ENCODE data around the gene CTBP2. TPM values are rescaled to one million over a fixed set of nuclear protein-coding genes. Genes with fewer than 3 reads are reported as not detected.
A peak's percentile ranks its signal among the peaks of the same experiment; 100 is the strongest.

Gene CTBP2
- total and polyA plus RNA-seq, 4 donors, result 19.2 to 80.6 (median 63.2) TPM

DNA sequence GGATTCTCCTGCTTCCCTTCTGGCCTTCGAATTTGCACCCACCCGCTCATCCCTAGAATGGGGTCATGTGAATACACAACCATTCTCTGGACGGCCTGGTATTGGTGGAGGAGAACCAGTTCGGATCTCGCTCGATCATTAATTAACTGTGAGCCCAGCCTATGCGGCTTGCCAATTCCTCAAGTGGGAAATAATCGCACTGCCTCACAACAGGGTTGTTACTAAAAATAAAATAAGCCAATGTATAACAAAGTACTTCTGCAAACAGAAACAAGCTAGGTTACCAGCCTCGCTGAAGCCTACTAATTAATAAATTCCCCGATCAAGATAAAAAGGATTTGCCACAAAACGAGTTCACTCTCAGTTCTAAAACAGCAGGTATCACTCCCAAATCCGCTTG is 16.2 kb downstream of the CTBP2 start:
- Histone ChIP-seq H3K9ac (ENCODE audit: insufficient read depth in 1 of 2, low read length in 2 of 2) (peak overlapping the region in 1 of 2 donors; percentile 13), H3K4me1 (ENCODE audit: control insufficient read depth in 5 of 5, insufficient read depth in 5 of 5, low read length in 5 of 5) (peaks cover 30 to 48% (median 37%) of the 10 kb centered on the region in 5 donors), H3K4me3 (no peak overlapping the region), H3K9me3 (ENCODE audit: control insufficient read depth in 4 of 4, insufficient read depth in 3 of 4, low read length in 3 of 4) (no peaks in the 10 kb centered on the region), H3K27ac (ENCODE audit: low read depth in 1 of 2, low read length in 1 of 2) (no peak overlapping the region), H3K27me3 (ENCODE audit: control insufficient read depth in 3 of 3, insufficient read depth in 3 of 3, low read length in 2 of 3) (no peaks in the 10 kb centered on the region), H3K36me3 (ENCODE audit: control insufficient read depth in 4 of 4, insufficient read depth in 4 of 4, low read length in 4 of 4) (peaks cover 0 to 13% (median 4%) of the 10 kb centered on the region in 4 donors)
- no peak for DNase-seq
- WGBS, 2 donors, result 29 to 36% methylated on average over 12 of the region's 12 CpGs
- TF ChIP-seq, protein P1, sequence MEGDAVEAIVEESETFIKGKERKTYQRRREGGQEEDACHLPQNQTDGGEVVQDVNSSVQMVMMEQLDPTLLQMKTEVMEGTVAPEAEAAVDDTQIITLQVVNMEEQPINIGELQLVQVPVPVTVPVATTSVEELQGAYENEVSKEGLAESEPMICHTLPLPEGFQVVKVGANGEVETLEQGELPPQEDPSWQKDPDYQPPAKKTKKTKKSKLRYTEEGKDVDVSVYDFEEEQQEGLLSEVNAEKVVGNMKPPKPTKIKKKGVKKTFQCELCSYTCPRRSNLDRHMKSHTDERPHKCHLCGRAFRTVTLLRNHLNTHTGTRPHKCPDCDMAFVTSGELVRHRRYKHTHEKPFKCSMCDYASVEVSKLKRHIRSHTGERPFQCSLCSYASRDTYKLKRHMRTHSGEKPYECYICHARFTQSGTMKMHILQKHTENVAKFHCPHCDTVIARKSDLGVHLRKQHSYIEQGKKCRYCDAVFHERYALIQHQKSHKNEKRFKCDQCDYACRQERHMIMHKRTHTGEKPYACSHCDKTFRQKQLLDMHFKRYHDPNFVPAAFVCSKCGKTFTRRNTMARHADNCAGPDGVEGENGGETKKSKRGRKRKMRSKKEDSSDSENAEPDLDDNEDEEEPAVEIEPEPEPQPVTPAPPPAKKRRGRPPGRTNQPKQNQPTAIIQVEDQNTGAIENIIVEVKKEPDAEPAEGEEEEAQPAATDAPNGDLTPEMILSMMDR (IDR thresholded peaks at IDR 0.05; ENCODE audit: control extremely low read depth, extremely low read depth), result no peak
- ATAC-seq (ENCODE audit: insufficient read depth, low FRiP score), result no peak

DNA sequence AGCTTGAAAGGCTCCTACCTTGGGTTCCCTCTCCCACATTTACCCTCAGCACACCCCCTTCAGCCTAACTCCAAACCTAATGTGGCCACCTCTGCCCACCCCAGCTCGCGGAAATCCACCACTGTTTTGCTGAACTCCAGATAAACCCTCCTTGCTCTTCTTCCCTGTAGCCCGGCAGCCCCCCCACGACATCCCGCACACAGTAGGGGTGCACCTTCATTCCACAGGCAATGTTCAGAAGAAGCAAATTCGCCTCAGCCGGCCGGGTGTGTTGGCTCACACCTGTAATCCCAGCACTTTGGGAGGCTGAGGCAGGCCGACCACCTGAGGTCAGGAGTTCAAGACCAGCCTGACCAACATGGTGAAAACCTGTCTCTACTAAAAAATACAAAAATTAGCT is 17.4 kb downstream of the CTBP2 start:
- H3K4me1 ChIP-seq (ENCODE audit: control insufficient read depth in 5 of 5, insufficient read depth in 5 of 5, low read length in 5 of 5), result peaks cover 22 to 43% (median 30%) of the 10 kb centered on the region in 5 donors
- no peak for DNase-seq

DNA sequence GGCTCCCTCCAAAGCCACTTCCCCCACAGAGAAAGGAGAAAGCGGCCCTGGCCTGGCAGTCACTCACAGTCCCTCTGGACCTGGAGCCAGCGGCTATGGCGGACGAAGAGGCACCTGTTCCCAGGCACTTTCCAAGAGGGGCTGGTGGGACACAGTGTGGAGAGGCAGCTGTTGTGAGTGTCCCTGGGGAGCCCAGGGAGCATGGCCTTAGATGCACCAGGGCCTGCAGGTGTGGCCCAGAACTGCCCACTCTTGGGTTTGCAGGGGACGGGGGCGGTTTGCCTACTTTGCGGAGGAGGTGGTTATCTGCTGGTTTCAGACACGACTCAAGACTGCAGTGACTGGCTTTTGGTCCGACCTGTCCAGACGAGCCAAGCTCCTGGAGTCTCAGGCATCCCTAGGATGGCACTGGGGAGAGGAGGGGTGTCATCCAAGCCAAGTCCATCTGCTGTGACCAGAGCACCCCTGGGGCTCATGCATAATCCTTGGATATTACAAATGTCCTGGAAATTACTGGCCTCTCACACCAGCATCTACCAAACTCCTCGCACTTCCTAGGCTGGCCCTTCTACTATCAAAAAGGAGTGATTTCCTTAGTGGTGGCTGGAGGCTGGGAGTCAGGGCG is 18.4 kb downstream of the CTBP2 start:
- Histone ChIP-seq H3K27me3 (ENCODE audit: control insufficient read depth in 3 of 3, insufficient read depth in 3 of 3, low read length in 2 of 3) (no peaks in the 10 kb centered on the region), H3K4me3 (no peak overlapping the region), H3K9me3 (ENCODE audit: control insufficient read depth in 4 of 4, insufficient read depth in 3 of 4, low read length in 3 of 4) (no peaks in the 10 kb centered on the region), H3K27ac (ENCODE audit: low read depth in 1 of 2, low read length in 1 of 2) (no peak overlapping the region), H3K9ac (ENCODE audit: insufficient read depth in 1 of 2, low read length in 2 of 2) (no peak overlapping the region), H3K4me1 (ENCODE audit: control insufficient read depth in 5 of 5, insufficient read depth in 5 of 5, low read length in 5 of 5) (peaks cover 12 to 38% (median 30%) of the 10 kb centered on the region in 5 donors), H3K36me3 (ENCODE audit: control insufficient read depth in 4 of 4, insufficient read depth in 4 of 4, low read length in 4 of 4) (peaks cover 0 to 18% (median 8%) of the 10 kb centered on the region in 4 donors)
- 93 to 97% methylated on average over 12 of the region's 12 CpGs for WGBS, 2 donors
- no peak for ATAC-seq (ENCODE audit: insufficient read depth, low FRiP score)
- TF ChIP-seq, protein P1 (IDR thresholded peaks at IDR 0.05; ENCODE audit: control extremely low read depth, extremely low read depth), result no peak
- DNase-seq, result no peak

More for the DNA sequence above, 17.4 kb downstream of the CTBP2 start:
- no peaks in the 10 kb centered on the region for H3K27me3 ChIP-seq (ENCODE audit: control insufficient read depth in 3 of 3, insufficient read depth in 3 of 3, low read length in 2 of 3)
- H3K4me3 ChIP-seq, result no peak overlapping the region
- H3K27ac ChIP-seq (ENCODE audit: low read depth in 1 of 2, low read length in 1 of 2), result no peak overlapping the region
- peaks cover 0 to 15% (median 8%) of the 10 kb centered on the region in 4 donors for H3K36me3 ChIP-seq (ENCODE audit: control insufficient read depth in 4 of 4, insufficient read depth in 4 of 4, low read length in 4 of 4)
- TF ChIP-seq, protein P1 (IDR thresholded peaks at IDR 0.05; ENCODE audit: control extremely low read depth, extremely low read depth), result no peak
- H3K9ac ChIP-seq (ENCODE audit: insufficient read depth in 1 of 2, low read length in 2 of 2), result no peak overlapping the region
- WGBS, 2 donors, result 94 to 95% methylated on average over 9 of the region's 9 CpGs
- ATAC-seq (ENCODE audit: insufficient read depth, low FRiP score), result no peak
- no peaks in the 10 kb centered on the region for H3K9me3 ChIP-seq (ENCODE audit: control insufficient read depth in 4 of 4, insufficient read depth in 3 of 4, low read length in 3 of 4)
